Head of caudate nucleus (tissue), 42 donors: Measurements from ENCODE around the gene ZNF823.

Experiments
- DNase-seq, 42 donors: peaks; one replicate each; pipeline versions ENCODE4 v3.0.0 to v3.0.0-alpha.2; 2020 to 2021; ENCODE audit warnings: mixed read lengths in 7 of 42
- intact Hi-C: fragments of 100-400 bp; cut with DNase I; formaldehyde crosslinking; loops from one replicate; pipeline ENCODE4 v1.15.0; 2022

Gene ZNF823

DNA sequence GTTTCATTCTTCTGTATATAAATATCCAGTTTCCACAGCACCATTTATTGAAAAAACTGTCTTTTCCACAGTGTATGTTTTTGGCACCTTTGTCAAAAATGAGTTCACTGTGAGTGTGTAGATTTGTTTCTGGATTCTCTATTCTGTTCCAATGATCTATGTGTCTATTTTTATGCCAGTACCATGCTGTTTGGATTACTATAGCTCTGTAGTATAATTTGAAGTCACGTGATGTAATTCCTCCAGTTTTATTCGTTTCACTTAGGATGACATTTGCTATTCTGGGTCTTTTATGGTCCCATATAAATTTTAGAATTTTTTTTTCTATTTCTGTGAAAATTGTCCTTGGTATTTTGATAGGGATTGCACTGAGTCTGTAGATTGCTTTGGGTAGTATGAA lies 11.0 kb upstream of the ZNF823 start:
- intact Hi-C loops: no loop called here
- DNase-seq: no peak

DNA sequence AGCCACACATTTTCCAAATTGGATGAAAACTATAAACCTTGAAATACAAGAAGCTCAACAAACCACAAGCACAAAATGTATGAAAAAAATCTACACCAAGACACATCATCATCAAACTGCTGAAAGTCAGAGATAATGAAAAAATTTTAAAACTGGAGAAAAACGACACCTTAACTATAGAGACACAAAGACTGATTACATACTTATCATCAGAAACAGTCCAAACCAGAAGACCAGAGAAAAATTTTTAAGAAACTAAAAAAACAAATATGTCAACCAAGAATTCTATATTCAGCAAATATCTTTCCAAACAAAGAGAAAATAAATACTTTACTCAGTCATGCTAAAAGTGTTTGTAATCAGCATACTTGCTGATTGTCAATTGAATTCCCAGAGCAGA lies 8.5 kb upstream of the ZNF823 start:
- intact Hi-C loops: no loop called here
- no peak for DNase-seq

DNA sequence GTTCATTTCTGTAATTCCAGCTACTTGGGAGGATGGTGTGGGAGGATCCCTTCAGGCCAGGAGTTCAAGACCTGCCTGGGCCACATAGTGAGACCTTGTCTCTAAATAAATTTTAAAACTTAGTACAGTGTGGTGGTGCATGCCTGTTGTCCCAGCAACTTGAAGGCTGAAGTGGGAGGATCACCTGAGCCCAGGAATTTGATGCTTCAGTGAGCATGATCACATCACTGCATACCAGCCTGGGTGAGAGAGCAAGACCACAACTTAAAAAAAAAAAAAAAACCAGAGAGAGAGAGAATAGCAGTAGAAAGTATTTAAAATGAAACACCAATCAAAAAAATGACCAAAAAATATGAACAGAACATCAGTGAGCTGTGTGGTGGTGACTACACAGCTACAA lies 7.1 kb upstream of the ZNF823 start:
- no peak for DNase-seq
- intact Hi-C loops: no loop called here

DNA sequence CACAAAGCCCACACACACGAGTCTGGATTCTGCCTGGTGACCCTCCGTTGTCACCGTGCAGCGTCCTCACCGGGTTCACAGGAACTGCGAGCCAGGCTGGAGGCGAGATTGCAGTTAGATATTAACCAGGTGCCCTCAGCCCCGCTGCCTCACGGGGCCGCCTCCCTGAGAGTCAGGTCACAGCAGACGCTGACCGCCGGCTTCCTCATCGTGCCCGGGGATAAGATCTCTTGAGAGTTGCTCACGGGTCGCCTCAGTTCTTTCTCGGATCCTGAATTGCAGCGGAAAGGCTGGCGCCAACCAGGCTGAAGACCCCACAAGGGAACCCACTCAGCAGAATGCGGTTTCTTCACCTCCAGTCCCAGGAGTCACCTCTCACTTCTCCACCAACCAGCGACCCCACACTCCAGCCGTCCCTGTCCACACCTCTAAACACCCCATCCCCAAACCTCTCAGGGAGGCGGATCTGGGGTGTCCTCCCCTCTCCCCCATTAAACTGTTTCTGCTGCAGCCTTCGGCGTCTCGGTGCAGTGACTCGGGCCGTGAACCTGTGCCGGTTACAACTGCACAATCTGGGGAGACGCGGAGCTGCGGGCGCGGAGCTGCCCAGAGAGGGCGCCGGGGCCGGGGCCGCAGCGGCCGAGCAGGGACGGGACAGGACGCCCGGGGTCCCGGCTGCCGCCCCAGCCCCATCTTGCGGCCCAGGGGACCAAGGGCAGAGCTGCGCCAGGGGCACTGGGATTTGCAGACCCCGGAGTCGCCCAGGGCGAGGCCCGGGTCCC lies 591 bp downstream of the ZNF823 start:
- intact Hi-C loops: no loop called here
- DNase-seq: peak in 39 of 42 donors; percentile 1 to 64 (median 33)

DNA sequence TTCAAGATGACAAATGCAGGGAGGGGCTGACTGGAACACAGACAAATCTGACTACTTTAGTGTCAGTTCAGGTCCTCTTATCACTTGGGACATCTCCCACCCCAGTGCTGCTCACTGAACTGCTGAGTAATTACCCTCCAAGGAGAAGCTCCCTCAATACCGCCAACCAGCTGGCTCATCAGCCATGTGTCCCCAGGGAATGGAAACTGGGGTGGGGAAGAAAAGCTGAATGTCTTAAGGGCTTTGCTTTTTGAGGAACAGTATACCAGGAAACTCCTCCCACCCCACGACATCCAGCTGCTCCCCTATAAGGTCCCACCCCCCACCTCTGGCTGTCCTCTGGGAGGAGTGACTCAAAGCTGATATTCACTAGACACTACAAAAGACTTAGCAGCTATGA lies 2.0 kb downstream of the ZNF823 start:
- DNase-seq: peak in 3 of 42 donors; percentile 3 to 5 (median 4)
- intact Hi-C loops: no loop called here

DNA sequence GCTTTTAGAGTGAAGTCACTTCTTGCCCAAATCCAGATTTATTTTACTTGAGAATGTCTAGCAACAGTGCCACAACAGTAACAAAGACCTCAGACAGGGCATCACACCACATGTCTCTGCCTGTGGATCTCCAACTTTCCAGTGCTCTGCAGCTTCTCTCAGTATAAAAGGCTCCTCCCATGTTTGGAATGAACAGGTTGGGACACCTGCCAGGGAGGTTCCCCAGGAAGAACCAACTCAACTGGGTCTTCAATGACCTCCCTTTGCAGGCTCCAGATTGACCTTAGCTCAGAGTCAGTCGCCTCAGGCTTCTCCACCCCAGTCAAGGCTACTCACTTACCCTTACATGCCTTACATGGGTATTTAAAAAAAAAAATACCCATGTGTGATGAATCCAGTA lies 3.4 kb downstream of the ZNF823 start:
- intact Hi-C loops: no loop called here
- no peak for DNase-seq

DNA sequence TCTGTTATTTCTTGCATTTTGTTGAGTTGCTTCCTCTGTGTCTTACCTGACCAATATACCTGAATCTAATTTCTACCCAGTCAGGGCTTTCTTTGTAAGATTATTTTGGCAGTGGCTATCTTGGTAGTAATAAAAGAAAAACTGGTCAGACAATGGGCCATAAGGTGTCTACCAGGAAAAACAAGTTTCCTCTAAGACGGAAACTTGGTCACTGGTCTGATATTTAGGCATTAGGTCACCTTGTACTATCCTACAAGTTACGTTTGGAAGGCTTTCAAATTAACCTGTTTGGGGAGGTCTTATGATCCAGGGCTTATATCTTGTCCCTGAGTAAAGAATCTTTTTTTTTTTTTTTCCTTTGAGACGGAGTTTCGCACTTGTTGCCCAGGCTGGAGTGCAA lies 9.2 kb downstream of the ZNF823 start:
- intact Hi-C loops: no loop called here
- no peak for DNase-seq

DNA sequence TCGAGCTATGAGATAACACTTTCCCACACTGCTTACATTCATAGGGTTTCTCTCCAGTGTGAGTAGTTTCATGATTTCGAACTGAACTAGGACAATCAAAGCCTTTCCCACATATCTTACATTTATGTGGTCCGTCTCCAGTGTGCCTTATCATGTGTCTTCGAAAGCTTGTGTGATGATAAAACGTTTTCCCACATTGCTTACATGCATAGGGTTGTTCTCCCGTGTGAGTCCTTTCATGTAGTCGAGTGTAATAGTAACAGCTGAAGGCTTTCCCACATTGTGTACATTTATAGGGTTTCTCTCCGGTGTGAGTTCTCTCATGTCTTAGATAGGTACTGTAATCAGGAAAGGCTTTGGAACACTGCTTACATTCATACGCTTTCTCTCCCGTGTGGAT lies 16.3 kb downstream of the ZNF823 start:
- no peak for DNase-seq
- intact Hi-C loops: no loop called here

DNA sequence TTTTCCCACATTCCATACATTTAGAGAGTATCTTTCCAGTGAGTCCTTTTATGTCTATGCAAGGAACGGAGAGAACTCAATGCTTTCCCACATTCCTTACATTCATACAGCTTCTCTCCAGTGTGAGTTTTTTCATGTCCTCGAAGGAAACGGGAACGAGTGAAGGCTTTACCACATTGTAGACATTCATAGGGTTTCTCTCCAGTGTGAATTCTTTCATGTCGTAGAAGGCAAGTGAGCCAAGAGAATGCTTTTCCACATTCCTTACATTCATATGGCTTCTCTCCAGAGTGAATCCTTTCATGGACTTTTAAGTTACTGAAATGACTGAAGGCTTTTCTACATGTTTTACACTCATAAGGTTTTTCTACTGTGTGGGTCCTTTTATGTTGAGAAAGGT lies 17.1 kb downstream of the ZNF823 start:
- intact Hi-C loops: no loop called here

DNA sequence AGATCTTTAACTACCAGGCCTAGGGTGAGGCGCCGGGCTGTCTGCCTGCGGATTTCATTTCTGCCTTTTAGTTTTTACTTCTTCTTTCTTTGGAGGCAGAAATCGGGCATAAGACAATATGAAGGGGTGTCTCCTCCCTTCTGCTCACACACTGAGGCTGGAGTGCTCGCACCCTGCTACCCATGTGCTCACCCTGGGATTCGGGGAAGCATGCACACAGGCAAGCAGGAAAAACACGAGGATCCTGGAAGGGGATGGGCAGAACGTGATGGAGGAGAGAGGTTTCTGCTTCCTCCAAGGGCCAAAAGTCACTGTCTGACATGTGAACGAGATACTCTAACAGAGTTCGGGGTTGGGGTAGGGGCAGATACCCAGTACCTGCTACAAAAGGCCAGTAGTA lies 28.4 kb downstream of the ZNF823 start:
- intact Hi-C loops: no loop called here
- no peak for DNase-seq

More for the DNA sequence above, 17.1 kb downstream of the ZNF823 start:
- no peak for DNase-seq

DNA sequence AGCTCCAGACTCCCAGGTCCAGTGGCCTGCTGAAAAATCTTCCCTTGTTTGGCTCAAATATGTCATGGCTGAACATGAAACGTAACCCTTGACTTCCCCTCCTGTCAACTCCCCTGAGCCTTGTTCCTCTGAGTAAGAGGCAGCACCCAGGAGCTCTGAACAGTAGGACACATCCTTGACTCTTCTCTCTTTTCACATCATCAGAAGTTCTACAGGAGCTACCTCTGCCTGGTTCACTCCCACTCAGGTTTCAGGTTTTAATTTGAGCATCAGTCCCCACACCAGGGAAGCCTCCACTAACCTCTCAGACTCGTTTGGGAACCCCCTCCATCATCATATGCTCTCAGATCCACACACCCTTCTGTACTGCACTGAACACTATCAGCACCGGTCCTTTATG lies 30.3 kb downstream of the ZNF823 start:
- intact Hi-C loops: no loop called here
- DNase-seq: no peak

DNA sequence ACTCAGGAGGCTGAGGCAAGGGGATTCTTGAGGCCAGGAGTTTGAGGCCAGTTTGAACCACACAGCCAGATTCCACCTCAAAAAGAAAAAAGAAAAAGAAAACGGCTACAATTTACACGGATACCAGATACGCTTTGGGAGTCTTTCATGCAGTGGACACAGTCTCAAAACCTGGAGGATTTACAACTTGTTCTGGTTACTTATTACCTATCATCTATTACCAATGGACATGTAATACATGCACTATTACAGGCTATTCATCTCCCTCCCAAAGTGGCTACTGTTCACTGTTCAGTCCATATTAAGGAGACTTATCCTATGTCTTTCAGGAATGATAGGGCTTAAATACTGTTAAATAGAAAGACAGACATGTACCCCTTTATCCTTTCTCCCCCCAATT lies 33.3 kb downstream of the ZNF823 start:
- intact Hi-C loops: no loop called here
- DNase-seq: no peak

DNA sequence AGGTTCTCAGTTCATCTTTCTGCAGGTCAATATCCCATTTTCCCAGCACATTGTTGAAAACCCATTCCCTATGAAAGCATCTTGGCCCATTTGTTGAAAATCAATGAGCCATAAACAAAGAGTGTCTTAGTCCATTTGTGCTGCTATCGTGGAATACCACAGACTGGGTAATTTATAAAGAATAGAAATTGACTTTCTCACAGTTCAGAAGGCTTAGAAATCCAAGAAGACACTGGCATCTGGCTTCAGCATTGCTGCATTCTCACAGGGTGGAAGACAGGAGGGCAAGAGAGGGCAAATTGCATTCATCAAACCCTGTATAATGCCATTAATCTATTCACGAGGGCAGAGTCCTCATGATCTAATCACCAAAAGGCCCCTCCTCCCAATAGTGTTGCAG lies 34.1 kb downstream of the ZNF823 start:
- intact Hi-C loops: no loop called here
- DNase-seq: no peak

DNA sequence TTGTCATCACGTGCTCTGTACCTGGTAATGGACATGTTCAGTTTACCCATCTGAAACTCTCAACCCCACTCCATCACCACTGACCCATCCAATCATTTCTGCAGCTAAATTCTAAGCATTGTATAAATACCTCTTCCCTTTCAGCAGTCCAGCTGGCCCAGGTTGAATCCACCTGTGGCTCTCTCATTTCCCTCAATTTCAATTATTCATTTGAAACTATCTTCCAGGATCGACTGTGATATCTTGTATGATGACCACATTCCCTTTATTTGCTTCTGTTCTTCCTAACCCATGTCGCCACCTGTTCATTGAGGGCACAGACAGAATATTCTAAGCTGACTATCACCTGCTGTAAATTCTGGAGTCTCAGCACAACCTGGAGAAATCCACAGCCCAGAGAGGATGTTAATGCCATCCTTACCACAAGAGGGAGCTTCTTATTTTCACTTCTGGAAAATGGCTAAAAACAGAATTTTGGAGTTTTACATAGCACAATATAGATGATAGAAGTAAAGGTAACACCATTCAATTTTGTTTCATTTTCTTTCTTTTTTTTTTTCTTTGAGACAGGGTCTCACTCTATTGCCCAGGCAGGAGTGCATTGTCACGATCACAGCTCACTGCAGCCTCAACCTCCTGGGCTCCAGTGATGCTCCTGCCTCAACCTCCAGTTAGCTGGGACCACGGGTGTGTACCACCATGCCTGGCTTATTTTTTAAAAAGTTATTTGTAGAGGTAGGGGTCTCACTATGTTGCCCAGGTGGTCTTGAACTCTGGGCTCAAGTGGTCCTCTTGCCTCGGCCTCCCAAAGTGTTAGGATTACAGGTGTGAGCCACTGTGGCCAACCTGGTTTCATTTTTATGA lies 38.6 kb downstream of the ZNF823 start:
- intact Hi-C loops: loop anchor here (10.0 kb wide), 1 partner anchor 65 kb away; the partner anchor contains the start of gene ZNF441
- DNase-seq: peak in 12 of 42 donors; percentile 8 to 54 (median 30)

DNA sequence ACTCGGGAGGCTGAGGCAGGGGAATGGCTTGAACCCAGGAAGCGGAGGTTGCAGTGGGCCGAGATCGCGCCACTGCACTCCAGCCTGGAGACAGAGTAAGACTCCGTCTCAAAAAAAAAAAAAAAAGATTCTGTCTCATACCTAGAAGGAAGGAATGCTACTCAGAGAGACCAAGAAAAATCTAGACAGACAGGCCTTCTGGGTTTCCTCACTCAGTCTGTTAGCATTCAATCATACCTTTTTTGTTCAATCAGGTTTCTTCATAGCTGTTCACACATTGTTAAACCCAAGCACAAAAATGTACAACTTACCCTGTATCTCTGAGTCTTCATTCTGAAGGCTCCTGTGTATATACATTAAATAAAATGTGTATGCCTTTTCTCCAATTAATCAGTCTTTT lies 40.5 kb downstream of the ZNF823 start:
- no peak for DNase-seq
- intact Hi-C loops: loop anchor here (10.0 kb wide), 1 partner anchor 67 kb away; the partner anchor contains the start of gene ZNF441

DNA sequence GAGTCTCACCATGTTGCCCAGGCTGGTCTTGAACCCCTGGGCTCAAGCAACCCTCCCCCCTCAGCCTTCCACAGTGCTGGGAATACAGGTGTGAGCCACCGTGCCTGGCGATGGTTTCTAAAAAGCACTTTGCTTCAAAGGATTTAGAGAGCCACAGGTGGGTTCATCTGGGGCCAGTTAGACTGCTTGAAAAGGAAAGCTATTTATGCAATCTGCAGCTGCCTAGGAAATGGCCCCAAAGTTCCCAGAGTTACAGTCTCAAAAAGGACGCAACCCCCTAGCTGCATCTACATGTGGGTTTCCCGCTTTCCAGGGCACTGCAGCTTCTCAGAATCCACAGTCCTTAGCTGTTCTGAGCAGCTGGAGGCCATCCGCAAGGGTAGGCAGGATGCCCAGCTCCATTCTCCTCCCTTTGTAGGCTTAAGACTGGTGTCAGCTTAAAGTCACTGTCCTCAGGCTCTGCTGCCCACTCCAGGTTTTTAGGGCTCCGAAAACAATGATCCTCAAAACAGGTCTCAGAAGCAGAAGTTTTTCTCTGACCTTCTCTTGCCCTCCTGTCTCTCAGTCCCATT lies 41.4 kb downstream of the ZNF823 start:
- intact Hi-C loops: loop anchor here (10.0 kb wide), 1 partner anchor 67 kb away; the partner anchor contains the start of gene ZNF441
- no peak for DNase-seq

DNA sequence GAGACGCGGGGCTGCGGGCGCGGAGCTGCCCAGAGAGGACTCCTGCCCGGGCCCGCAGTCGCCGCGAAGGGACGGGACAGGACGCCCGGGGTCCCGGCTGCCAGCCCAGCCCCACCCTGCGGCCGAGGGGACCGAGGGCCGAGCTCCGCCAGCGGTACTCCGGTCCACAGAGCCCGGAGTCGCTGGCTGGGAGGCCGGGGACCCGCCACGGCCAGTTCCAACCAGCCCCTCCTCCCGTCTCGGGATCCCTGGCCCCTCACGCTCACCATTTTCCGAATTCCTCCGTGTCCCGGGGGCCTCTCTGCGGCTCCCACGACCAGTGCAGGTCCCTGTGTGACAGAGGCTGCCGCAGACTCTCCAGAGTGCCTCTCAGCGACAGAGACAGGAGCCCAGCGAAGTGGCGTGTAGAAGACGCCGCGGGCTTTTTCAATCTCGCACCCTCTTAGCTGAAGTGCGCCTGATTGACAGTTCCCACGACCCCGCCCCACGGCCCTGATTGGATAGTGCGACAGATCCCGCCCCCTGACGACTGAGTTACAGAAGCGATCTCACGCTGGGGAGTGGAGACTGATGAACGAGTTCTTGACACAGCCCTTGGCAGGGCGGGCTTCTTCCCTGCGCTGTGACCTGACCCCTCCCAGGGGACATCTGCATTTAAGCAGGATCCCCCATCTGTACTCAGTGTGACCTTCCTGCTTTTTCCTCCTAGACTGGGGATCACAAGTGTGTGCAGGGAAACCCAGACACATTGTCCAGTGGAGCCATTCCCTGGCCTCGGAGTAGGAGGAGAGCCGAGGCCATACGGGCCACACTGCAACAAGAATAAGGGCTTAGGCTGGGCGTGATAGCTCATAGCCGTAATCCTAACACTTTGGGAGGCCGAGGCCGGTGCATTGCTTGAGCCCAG lies 44.0 kb downstream of the ZNF823 start:
- peak; percentile 93 to 99 (median 97) for DNase-seq
- intact Hi-C loops: loop anchor here (10.0 kb wide), 1 partner anchor 70 kb away; the partner anchor contains the start of gene ZNF441
